GM12892 (cell line): ENCODE data around the gene SMIM41.

Experiments
- DNase-seq: peaks from one replicate; pipeline ENCODE4 v3.0.0; 2011; ENCODE audit not compliant: insufficient read length
- FAIRE-seq: peaks from 2 replicates; lab custom pipeline; 2011; peaks lifted over from hg19 to GRCh38; lab: Jason Lieb, UNC
- POLR2A ChIP-seq: IDR thresholded peaks from 2 replicates; pipeline ENCODE4 v1.6.1; 2011; ENCODE audit warnings: low read depth, low read length, control low read depth
- POLR2AphosphoS5 ChIP-seq: IDR thresholded peaks from 2 replicates; pipeline ENCODE4 v1.6.1; 2011; ENCODE audit warnings: low read depth, low read length, control low read depth
- TAF1 ChIP-seq: IDR thresholded peaks from 2 replicates; pipeline ENCODE4 v1.6.1; 2011; ENCODE audit warnings: low read depth, mild to moderate bottlenecking, control low read depth, low read length, borderline replicate concordance

The SMIM41 gene

GRCh38 chr12:52042706-52043385 is 36.7 kb upstream of the SMIM41 start:
- TF ChIP-seq POLR2A (no peak), POLR2AphosphoS5 (no peak), TAF1 (no peak)
- FAIRE-seq, result no peak
- no peak for DNase-seq

GRCh38 chr12:52043386-52044212 is 35.9 kb upstream of the SMIM41 start:
- FAIRE-seq (no peak), DNase-seq (no peak)

GRCh38 chr12:52044292-52044983 is 35.1 kb upstream of the SMIM41 start:
- FAIRE-seq, result no peak
- no peak for TF ChIP-seq POLR2A
- no peak for TF ChIP-seq POLR2AphosphoS5
- TF ChIP-seq TAF1, result no peak
- no peak for DNase-seq

More at GRCh38 chr12:52043386-52044212, 35.9 kb upstream of the SMIM41 start:
- no peak for TF ChIP-seq TAF1
- TF ChIP-seq POLR2AphosphoS5, result no peak
- no peak for TF ChIP-seq POLR2A

- TF ChIP-seq TAF1 (no peak), POLR2A (no peak)
- FAIRE-seq (no peak), DNase-seq (no peak)
These were observed 33.7 kb upstream of the SMIM41 start for GRCh38 chr12:52045794-52046199.

- no peak for TF ChIP-seq TAF1
- no peak for TF ChIP-seq POLR2A
- TF ChIP-seq POLR2AphosphoS5, result no peak
- FAIRE-seq, result no peak
- no peak for DNase-seq
These were observed 32.6 kb upstream of the SMIM41 start for GRCh38 chr12:52046859-52047258.

GRCh38 chr12:52049286-52049685 is 30.2 kb upstream of the SMIM41 start:
- DNase-seq (no peak), FAIRE-seq (no peak)
- TF ChIP-seq POLR2AphosphoS5 (no peak), TAF1 (no peak), POLR2A (no peak)

- FAIRE-seq, result no peak
- TF ChIP-seq TAF1 (no peak), POLR2AphosphoS5 (no peak), POLR2A (no peak)
- DNase-seq, result no peak
These were observed 29.8 kb upstream of the SMIM41 start for GRCh38 chr12:52049688-52050087.

GRCh38 chr12:52050116-52050757 is 29.3 kb upstream of the SMIM41 start:
- no peak for FAIRE-seq
- TF ChIP-seq POLR2A (no peak), TAF1 (no peak), POLR2AphosphoS5 (no peak)
- DNase-seq, result no peak

- FAIRE-seq, result peak; percentile 83
- peak; percentile 93 for DNase-seq
- peak; percentile 47; the same call in 1 of the 2 replicates for TF ChIP-seq POLR2AphosphoS5
- peak; percentile 62; the same call in 1 of the 2 replicates for TF ChIP-seq POLR2A
- no peak for TF ChIP-seq TAF1
These were observed 28.6 kb upstream of the SMIM41 start, which contains the start of gene NR4A1 for GRCh38 chr12:52050758-52051541. NR4A1 (plus strand) TSS chr12:52051442; CDS start chr12:52054329, 2,887 bp downstream.

- no peak for TF ChIP-seq TAF1
- TF ChIP-seq POLR2A, result no peak
- TF ChIP-seq POLR2AphosphoS5, result no peak
- peak; percentile 21 for FAIRE-seq
- no peak for DNase-seq
These were observed 26.9 kb upstream of the SMIM41 start for GRCh38 chr12:52052468-52053186.
